Measurements from ENCODE around the gene KCNS1. TPM values are rescaled to one million over a fixed set of nuclear protein-coding genes. Genes with fewer than 3 reads are reported as not detected.

KCNS1 gene
- total RNA-seq, 1 experiment from 2014 or later, result not detected

DNA sequence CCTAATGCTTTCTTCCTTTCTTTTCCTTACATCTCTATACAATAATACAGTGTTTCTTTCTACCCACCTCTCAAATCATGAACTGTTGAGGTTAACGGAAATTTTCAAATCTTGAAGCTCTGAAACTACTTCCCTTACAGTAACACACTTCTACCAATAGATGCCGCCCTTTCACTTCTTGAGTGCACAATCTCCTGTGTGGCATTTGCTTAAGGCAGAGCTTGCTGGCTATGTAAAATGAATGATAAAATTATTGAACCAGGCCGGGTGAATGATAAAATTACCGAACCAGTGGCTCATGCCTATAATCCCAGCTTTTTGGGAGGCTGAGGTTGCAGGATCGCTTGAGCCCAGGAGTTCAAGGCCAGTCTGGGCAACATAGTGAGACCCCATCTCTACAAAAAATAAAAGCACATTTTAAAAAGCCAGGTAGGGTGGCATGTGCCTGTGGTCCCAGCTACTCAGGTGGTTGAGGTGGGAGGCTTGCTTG lies 56.8 kb downstream of the KCNS1 start:
- no peaks in the 10 kb centered on the region for H3K9me2 ChIP-seq (replicated peaks; ENCODE audit: low read length)
- no peaks in the 10 kb centered on the region for H3F3A ChIP-seq (ENCODE audit: low read length, unreplicated experiment)
- ChIA-PET CTCF (interaction anchor here (0.6 to 4.1 kb wide), 19 partner anchors 12 to 393 kb away, joined by 3 to 64 read pairs (median 5); no protein-coding TSS in a partner anchor), POLR2A (ENCODE audit: unreplicated experiment) (interaction anchor here (0.6 kb wide), 2 partner anchors 13 to 313 kb away, joined by 4 to 7 read pairs; no protein-coding TSS in a partner anchor)
- no TSS peak for BruUV-seq (replicated peaks)
- H3K9me3 ChIP-seq (ENCODE audit: low read length), result no peaks in the 10 kb centered on the region
- no peaks in the 10 kb centered on the region for H4K20me1 ChIP-seq (ENCODE audit: low read length)
- peaks cover 26% of the 10 kb centered on the region for H3K4me1 ChIP-seq (ENCODE audit: insufficient read depth, low read length)
- no peaks in the 10 kb centered on the region for H3K27me3 ChIP-seq (ENCODE audit: low read length)
- H3K4me3 ChIP-seq (ENCODE audit: low read length), result no peak overlapping the region
- H3K9ac ChIP-seq (ENCODE audit: low read length), result no peak overlapping the region
- H2AFZ ChIP-seq (ENCODE audit: low read length), result peak overlapping the region; percentile 6; the same call in 1 of the 2 replicates
- no peaks in the 10 kb centered on the region for H3K79me2 ChIP-seq (ENCODE audit: low read length)
- H3K27ac ChIP-seq (ENCODE audit: low read length), result no peak overlapping the region
- 0 out of 2 replicates have a peak overlapping the region, but pooled peaks have one; percentile 19 for H3K4me2 ChIP-seq (ENCODE audit: low read length)
- ATAC-seq (peak; percentile 79), DNase-seq (peak; percentile 90)
- no peaks in the 10 kb centered on the region for H3K36me3 ChIP-seq (ENCODE audit: low read depth, low read length)
- intact Hi-C loops (cut with micrococcal nuclease), result loop anchor here (1.0 to 2.0 kb wide), 5 partner anchors 15 to 247 kb away; no protein-coding TSS in a partner anchor
- peak; percentile 97 for TF ChIP-seq CTCF (conservative IDR thresholded peaks at IDR 0.05; ENCODE audit: low read depth, low read length)
- TF ChIP-seq EZH2 (IDR thresholded peaks at IDR 0.05; ENCODE audit: low read length, unreplicated experiment), result no peak

DNA sequence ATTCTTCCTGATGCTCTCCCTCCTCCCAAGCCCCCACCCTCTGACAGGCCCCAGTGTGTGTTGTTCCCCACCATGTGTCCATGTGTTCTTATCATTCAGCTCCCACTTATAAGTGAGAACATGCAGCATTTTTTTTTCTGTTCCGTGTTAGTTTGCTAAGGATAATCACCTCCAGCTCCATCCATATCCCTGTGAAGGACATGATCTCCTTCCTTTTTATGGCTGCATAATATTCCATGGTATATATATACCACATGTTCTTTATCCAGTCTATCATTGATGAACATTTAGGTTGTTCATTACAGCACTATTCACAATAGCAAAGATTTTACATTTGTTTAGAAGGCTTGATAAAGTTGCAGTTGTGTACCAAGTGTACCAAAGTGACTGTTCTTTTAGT lies 57.9 kb downstream of the KCNS1 start:
- no peak overlapping the region for H3K4me3 ChIP-seq (ENCODE audit: low read length)
- intact Hi-C loops (cut with micrococcal nuclease), result no loop called here
- H3K27ac ChIP-seq (ENCODE audit: low read length), result no peak overlapping the region
- ChIA-PET CTCF (interaction anchor here (1.5 to 4.1 kb wide), 3 partner anchors 32 to 62 kb away, joined by 12 to 64 read pairs (median 16); no protein-coding TSS in a partner anchor), POLR2A (ENCODE audit: unreplicated experiment) (no interaction called here)
- H3K9ac ChIP-seq (ENCODE audit: low read length), result no peak overlapping the region
- no peaks in the 10 kb centered on the region for H3K36me3 ChIP-seq (ENCODE audit: low read depth, low read length)
- H4K20me1 ChIP-seq (ENCODE audit: low read length), result no peaks in the 10 kb centered on the region
- DNase-seq (no peak), ATAC-seq (no peak)
- no peaks in the 10 kb centered on the region for H3K9me2 ChIP-seq (replicated peaks; ENCODE audit: low read length)
- H3K27me3 ChIP-seq (ENCODE audit: low read length), result no peaks in the 10 kb centered on the region
- H2AFZ ChIP-seq (ENCODE audit: low read length), result no peak overlapping the region
- no TSS peak for BruUV-seq (replicated peaks)
- TF ChIP-seq EZH2phosphoT487 (IDR thresholded peaks at IDR 0.05; ENCODE audit: borderline replicate concordance, low read length), result no peak
- no peak for TF ChIP-seq CTCF (conservative IDR thresholded peaks at IDR 0.05; ENCODE audit: low read depth, low read length)
- no peak for TF ChIP-seq EZH2 (IDR thresholded peaks at IDR 0.05; ENCODE audit: low read length, unreplicated experiment)
- H3K4me2 ChIP-seq (ENCODE audit: low read length), result no peak overlapping the region
- H3K9me3 ChIP-seq (ENCODE audit: low read length), result no peaks in the 10 kb centered on the region
- no peaks in the 10 kb centered on the region for H3K79me2 ChIP-seq (ENCODE audit: low read length)
- no peaks in the 10 kb centered on the region for H3F3A ChIP-seq (ENCODE audit: low read length, unreplicated experiment)
- H3K4me1 ChIP-seq (ENCODE audit: insufficient read depth, low read length), result peaks cover 26% of the 10 kb centered on the region

Other genes starting within 250 kb of the KCNS1 start
- 116 and 118 TPM in 2 replicates for gene YWHAB, start 215.4 kb downstream of the KCNS1 start, total RNA-seq (2014; rRNA removed)
- gene PABPC1L, start 191.1 kb downstream of the KCNS1 start, total RNA-seq (2014; rRNA removed), result 32.0 and 40.7 TPM in 2 replicates
- gene TOMM34, start 140.7 kb downstream of the KCNS1 start, total RNA-seq (2014; rRNA removed), result 103 and 120 TPM in 2 replicates
- 18.6 and 20.6 TPM in 2 replicates for gene STK4, start 134.6 kb downstream of the KCNS1 start, total RNA-seq (2014; rRNA removed)
- gene WFDC5, start 14.0 kb upstream of the KCNS1 start, total RNA-seq (2014; rRNA removed), result not detected in 2 replicates
- not detected in 2 replicates for gene WFDC12, start 23.3 kb upstream of the KCNS1 start, total RNA-seq (2014; rRNA removed)
- gene PI3, start 73.8 kb upstream of the KCNS1 start, total RNA-seq (2014; rRNA removed), result 175 and 188 TPM in 2 replicates
- gene SEMG1, start 105.9 kb upstream of the KCNS1 start, total RNA-seq (2014; rRNA removed), result not detected in 2 replicates
- gene SEMG2, start 120.2 kb upstream of the KCNS1 start, total RNA-seq (2014; rRNA removed), result not detected in 2 replicates
- 186 and 207 TPM in 2 replicates for gene SLPI, start 153.4 kb upstream of the KCNS1 start, total RNA-seq (2014; rRNA removed)
- gene RBPJL, start 205.7 kb upstream of the KCNS1 start, total RNA-seq (2014; rRNA removed), result not detected in 2 replicates
- gene MATN4, start 207.2 kb upstream of the KCNS1 start, total RNA-seq (2014; rRNA removed), result 0.33 TPM in 1 of 2 replicates, not detected in the other
- gene SDC4, start 247.3 kb upstream of the KCNS1 start, total RNA-seq (2014; rRNA removed), result 134 and 167 TPM in 2 replicates